ENCODE measurements around the gene COL9A2.
"Not testable (repeated sequence)": the region's sequence is repeated elsewhere in the genome, so short reads cannot be mapped to it uniquely, and the experiment has no call there.

COL9A2 gene

GRCh38 chr1:40316595-40317393, at the start of gene COL9A2:
COL9A2 (minus strand) TSS chr1:40317286; CDS start chr1:40317197, 89 bp downstream.
- DNase-seq = peak; percentile 8 to 68 (median 55)

GRCh38 chr1:40363721-40364120, 46.6 kb upstream of the COL9A2 start:
- DNase-seq = no peak

GRCh38 chr1:40362699-40363098, 45.6 kb upstream of the COL9A2 start:
- DNase-seq = no peak

GRCh38 chr1:40362199-40362598, 45.1 kb upstream of the COL9A2 start:
- no peak for DNase-seq

GRCh38 chr1:40361637-40362036, 44.6 kb upstream of the COL9A2 start:
- no peak for DNase-seq

- DNase-seq = no peak
These were observed 44.1 kb upstream of the COL9A2 start for GRCh38 chr1:40361201-40361600.

GRCh38 chr1:40360631-40361030, 43.5 kb upstream of the COL9A2 start:
- DNase-seq = no peak

GRCh38 chr1:40357625-40358024, 40.5 kb upstream of the COL9A2 start:
- DNase-seq = no peak

- DNase-seq = no peak
These were observed 36.0 kb upstream of the COL9A2 start for GRCh38 chr1:40353082-40353481.

- no peak for DNase-seq
These were observed 35.0 kb upstream of the COL9A2 start for GRCh38 chr1:40352126-40352525.

GRCh38 chr1:40351124-40351523, 34.0 kb upstream of the COL9A2 start:
- DNase-seq = no peak

GRCh38 chr1:40350391-40350790, 33.3 kb upstream of the COL9A2 start:
- no peak for DNase-seq

GRCh38 chr1:40344597-40344996, 27.5 kb upstream of the COL9A2 start:
- peak in 3 of 6 experiments; percentile 7 to 27 (median 27) for DNase-seq

GRCh38 chr1:40342381-40342717, 25.3 kb upstream of the COL9A2 start:
- DNase-seq = peak in 3 of 6 experiments; percentile 5 to 32 (median 15)

- DNase-seq = no peak
These were observed 24.6 kb upstream of the COL9A2 start for GRCh38 chr1:40341491-40342380.

- DNase-seq = no peak
These were observed 22.6 kb upstream of the COL9A2 start for GRCh38 chr1:40339420-40340323.

GRCh38 chr1:40338745-40339419, 21.8 kb upstream of the COL9A2 start:
- peak; percentile 75 to 90 (median 86) for DNase-seq

- no peak for DNase-seq
These were observed 20.4 kb upstream of the COL9A2 start for GRCh38 chr1:40337443-40337842.

GRCh38 chr1:40332695-40333094, 15.6 kb upstream of the COL9A2 start:
- DNase-seq = no peak

- DNase-seq = not testable (repeated sequence)
These were observed 14.3 kb upstream of the COL9A2 start for GRCh38 chr1:40331403-40331802.

GRCh38 chr1:40318970-40319621, 2.0 kb upstream of the COL9A2 start:
- no peak for DNase-seq

GRCh38 chr1:40318476-40318875, 1.4 kb upstream of the COL9A2 start:
- DNase-seq = no peak
